ENCODE data around the gene STKLD1. TPM values are rescaled to one million over a fixed set of nuclear protein-coding genes. Genes with fewer than 3 reads are reported as not detected.
A peak's percentile ranks its signal among the peaks of the same experiment; 100 is the strongest.

STKLD1 gene
- total RNA-seq, 4 donors from 2014 or later = 0.22 to 1.0 (median 0.69) TPM

DNA sequence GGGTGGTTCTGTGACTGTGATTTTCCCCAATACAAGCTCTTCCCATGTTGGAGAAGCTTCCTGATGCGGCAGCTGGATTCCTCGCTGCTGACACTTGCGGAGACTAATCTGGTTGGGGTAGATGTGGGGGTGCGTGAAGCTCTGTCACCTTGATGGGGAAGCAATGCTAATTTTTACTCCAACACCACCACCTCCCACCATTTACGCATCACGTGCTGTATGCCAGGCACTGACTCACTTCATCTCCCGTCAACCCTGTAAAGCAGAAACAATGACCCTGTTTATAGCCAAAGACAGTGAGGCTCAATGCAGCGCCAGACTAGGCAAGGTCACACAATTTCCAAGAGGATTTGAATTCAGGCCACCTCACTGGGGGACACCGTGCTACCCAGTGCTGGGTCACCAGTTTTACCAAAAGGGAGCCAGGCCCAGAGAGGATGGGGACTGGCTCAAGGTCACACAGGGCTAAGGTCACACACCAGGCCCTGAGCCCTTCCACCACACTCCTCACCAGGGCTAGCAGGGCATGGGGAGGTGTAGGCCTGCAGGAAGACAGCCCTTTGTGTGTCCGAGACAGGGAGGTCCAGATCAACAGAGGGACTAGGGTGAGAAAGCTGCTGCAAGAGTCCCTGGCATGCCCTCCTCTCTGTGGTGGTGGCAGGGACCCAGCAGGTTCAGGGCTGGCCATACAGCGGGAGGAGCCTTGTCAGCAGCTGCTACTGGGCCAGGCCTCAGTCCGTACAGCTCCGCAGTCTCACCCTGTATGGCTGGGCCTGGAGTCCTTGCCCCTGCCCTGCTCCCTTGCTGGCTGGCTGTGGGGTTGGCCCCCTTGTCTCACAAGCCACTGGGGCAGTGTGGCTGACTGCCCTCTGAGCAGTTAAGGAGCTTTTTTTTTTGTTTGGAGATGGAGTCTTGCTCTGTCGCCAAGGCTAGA lies 3.3 kb downstream of the STKLD1 start:
- TF ChIP-seq EP300 (IDR thresholded peaks at IDR 0.05) (no peak), POLR2A (IDR thresholded peaks at IDR 0.05) (no peak)
- TF ChIP-seq, protein P1, sequence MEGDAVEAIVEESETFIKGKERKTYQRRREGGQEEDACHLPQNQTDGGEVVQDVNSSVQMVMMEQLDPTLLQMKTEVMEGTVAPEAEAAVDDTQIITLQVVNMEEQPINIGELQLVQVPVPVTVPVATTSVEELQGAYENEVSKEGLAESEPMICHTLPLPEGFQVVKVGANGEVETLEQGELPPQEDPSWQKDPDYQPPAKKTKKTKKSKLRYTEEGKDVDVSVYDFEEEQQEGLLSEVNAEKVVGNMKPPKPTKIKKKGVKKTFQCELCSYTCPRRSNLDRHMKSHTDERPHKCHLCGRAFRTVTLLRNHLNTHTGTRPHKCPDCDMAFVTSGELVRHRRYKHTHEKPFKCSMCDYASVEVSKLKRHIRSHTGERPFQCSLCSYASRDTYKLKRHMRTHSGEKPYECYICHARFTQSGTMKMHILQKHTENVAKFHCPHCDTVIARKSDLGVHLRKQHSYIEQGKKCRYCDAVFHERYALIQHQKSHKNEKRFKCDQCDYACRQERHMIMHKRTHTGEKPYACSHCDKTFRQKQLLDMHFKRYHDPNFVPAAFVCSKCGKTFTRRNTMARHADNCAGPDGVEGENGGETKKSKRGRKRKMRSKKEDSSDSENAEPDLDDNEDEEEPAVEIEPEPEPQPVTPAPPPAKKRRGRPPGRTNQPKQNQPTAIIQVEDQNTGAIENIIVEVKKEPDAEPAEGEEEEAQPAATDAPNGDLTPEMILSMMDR (IDR thresholded peaks at IDR 0.05) = no peak
- no peaks in the 10 kb centered on the region for H3K27me3 ChIP-seq
- peak overlapping the region in 1 of 4 donors; percentile 43 for H3K27ac ChIP-seq
- 60 to 71% methylated on average over 11 to 13 of the region's 14 CpGs for WGBS, 2 donors
- H3K4me1 ChIP-seq = peaks cover 0 to 23% (median 7%) of the 10 kb centered on the region in 4 donors
- no peak overlapping the region for H3K4me3 ChIP-seq
- no peaks in the 10 kb centered on the region for H3K36me3 ChIP-seq
- DNase-seq (ENCODE audit: low spot score in 2 of 2) = no peak
- H3K9me3 ChIP-seq = peaks cover 0 to 5% (median 0%) of the 10 kb centered on the region in 4 donors

DNA sequence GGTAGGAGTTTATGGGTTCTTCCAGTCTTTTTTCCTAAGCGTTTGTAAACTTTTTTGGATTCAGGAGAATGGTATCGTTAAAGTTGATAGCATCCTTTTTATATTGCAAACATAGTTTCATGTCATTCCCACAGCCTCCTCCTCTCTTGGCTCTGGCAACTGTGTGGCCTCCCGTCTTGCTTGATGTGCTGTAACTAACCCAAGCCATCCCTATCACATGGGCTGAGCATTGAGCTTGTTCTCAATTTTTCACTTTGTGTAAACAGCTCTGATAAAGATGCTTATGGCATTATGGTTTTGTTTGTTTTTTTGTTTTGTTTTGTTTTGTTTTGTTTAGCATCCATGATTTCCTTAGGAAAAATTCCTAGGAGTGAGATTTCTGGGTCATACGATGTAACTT lies 4.6 kb downstream of the STKLD1 start:
- no peaks in the 10 kb centered on the region for H3K36me3 ChIP-seq

DNA sequence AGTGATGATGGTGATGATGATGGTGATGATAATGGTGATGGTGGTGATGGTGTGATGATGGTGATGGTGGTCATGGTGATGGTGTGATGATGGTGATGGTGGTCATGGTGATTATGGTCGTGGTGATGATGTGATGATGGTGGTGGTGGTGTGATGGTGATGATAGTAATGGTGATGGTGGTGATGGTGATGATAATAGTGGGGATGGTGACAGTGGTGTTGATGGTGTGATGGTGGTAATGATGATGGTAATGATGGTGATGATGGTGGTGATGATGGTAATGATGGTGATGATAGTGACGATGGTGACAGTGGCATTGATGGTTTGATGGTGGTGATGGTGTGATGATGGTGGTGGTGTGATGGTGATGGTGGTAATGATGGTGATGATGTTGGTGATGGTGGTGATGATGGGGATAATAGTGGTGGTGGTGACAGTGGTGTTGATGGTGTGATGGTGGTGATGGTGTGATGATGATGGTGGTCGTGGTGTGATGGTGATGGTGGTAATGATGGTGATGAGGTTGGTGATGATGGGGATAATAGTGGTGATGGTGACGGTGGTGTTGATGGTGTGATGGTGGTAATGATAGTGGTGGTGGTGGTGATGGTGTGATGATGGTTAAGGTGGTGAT lies 6.5 kb downstream of the STKLD1 start:
- Histone ChIP-seq H3K27ac (no peak overlapping the region), H3K27me3 (no peaks in the 10 kb centered on the region), H3K4me3 (no peak overlapping the region), H3K4me1 (peaks cover 0 to 7% (median 0%) of the 10 kb centered on the region in 4 donors), H3K9me3 (peaks cover 0 to 5% (median 0%) of the 10 kb centered on the region in 4 donors), H3K36me3 (no peaks in the 10 kb centered on the region)
- DNase-seq (ENCODE audit: low spot score in 2 of 2) = no peak
- TF ChIP-seq POLR2A (IDR thresholded peaks at IDR 0.05) (no peak), EP300 (IDR thresholded peaks at IDR 0.05) (no peak)
- TF ChIP-seq, protein P1 (IDR thresholded peaks at IDR 0.05) = no peak
- WGBS, 2 donors = 91 to 96% methylated on average over 4 of the region's 4 CpGs

More for the DNA sequence above, 4.6 kb downstream of the STKLD1 start:
- no peaks in the 10 kb centered on the region for H3K27me3 ChIP-seq
- H3K9me3 ChIP-seq = peaks cover 0 to 5% (median 0%) of the 10 kb centered on the region in 4 donors
- 77 to 84% methylated on average over 4 of the region's 4 CpGs for WGBS, 2 donors
- no peak overlapping the region for H3K27ac ChIP-seq
- no peak overlapping the region for H3K4me3 ChIP-seq
- TF ChIP-seq EP300 (IDR thresholded peaks at IDR 0.05) = no peak
- no peak for TF ChIP-seq POLR2A (IDR thresholded peaks at IDR 0.05)
- TF ChIP-seq, protein P1 (IDR thresholded peaks at IDR 0.05) = no peak
- H3K4me1 ChIP-seq = peaks cover 0 to 16% (median 3%) of the 10 kb centered on the region in 4 donors
- DNase-seq (ENCODE audit: low spot score in 2 of 2) = no peak

DNA sequence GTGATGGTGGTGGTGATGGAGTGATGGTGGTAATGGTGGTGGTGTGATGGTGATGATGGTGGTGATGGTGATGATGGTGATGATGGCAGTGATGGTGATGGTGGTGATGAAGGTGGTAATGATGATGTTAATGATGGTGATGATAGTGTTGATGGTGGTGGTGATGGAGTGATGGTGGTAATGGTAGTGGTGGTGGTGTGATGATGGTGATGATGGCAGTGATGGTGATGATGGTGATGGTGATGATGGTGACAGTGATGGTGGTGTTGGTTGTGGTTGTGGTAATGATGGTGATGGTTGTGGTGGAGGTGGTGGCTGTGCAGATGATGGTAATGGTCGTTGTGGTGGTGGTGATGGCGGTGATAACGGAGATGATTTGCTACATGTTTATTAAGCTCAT lies 7.3 kb downstream of the STKLD1 start:
- no peak overlapping the region for H3K4me3 ChIP-seq
- H3K9me3 ChIP-seq = no peaks in the 10 kb centered on the region
- peaks cover 0 to 7% (median 0%) of the 10 kb centered on the region in 4 donors for H3K4me1 ChIP-seq
- H3K27ac ChIP-seq = no peak overlapping the region
- no peak for DNase-seq (ENCODE audit: low spot score in 2 of 2)
- no peaks in the 10 kb centered on the region for H3K27me3 ChIP-seq
- no peaks in the 10 kb centered on the region for H3K36me3 ChIP-seq
- no peak for TF ChIP-seq POLR2A (IDR thresholded peaks at IDR 0.05)
- TF ChIP-seq, protein P1 (IDR thresholded peaks at IDR 0.05) = no peak
- TF ChIP-seq EP300 (IDR thresholded peaks at IDR 0.05) = no peak
- WGBS, 2 donors = 93 to 99% methylated on average over 3 of the region's 3 CpGs

Data from tibial nerve (tissue), 4 donors.